ENCODE results near the gene TSPAN3. TPM values are rescaled to one million over a fixed set of nuclear protein-coding genes. Genes with fewer than 3 reads are reported as not detected.

TSPAN3 gene
- total RNA-seq, 1 donor, result 194 TPM

- DNase-seq (ENCODE audit: low read depth), result peak; percentile 47
- no peak for TF ChIP-seq CTCF (IDR thresholded peaks at IDR 0.05; ENCODE audit: insufficient read depth, low read length)
- no peak overlapping the region for H3K4me3 ChIP-seq (ENCODE audit: low read depth, low read length)
Measured at GRCh38 chr15:77048135-77048876, 22.6 kb downstream of the TSPAN3 start.

DNA sequence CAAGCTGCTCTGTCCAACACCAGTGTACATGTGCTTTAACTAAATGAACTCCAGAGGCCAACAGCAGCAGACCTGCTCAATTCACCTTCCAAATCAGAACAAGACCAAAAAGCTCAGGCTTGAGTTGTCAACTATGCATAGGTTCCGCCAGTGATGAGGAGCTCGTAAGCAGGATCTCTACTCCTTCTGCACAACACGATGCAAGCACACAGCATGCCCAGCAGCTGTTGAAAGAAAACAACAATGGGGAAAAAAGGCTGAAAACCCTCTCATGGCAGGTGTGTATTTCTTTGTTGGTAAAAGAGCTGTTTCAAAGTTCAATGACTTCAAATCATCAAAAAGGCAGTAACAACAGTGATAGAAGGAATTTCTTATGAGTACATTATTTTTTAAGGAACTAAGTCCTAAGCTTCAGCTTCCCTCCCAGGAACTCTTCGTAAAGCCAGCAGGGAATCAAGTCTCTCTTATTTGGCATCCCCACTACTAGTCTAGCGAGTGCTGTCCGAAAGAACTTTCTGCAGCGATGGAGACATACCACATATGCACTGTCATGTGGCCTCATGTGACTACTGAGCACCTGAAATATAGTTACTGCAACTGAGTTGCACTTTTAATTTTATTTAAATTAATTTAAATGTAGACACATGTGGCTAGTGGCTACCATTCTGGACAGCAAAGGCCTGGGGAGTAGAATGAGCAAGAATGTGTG, 24.1 kb downstream of the TSPAN3 start:
- no peak for TF ChIP-seq CTCF (IDR thresholded peaks at IDR 0.05; ENCODE audit: insufficient read depth, low read length)
- H3K4me3 ChIP-seq (ENCODE audit: low read depth, low read length), result no peak overlapping the region
- DNase-seq (ENCODE audit: low read depth), result no peak

GRCh38 chr15:77045985-77046384, 24.9 kb downstream of the TSPAN3 start:
- TF ChIP-seq CTCF (IDR thresholded peaks at IDR 0.05; ENCODE audit: insufficient read depth, low read length), result no peak
- no peak overlapping the region for H3K4me3 ChIP-seq (ENCODE audit: low read depth, low read length)
- DNase-seq (ENCODE audit: low read depth), result no peak

- no peak for DNase-seq (ENCODE audit: low read depth)
- TF ChIP-seq CTCF (IDR thresholded peaks at IDR 0.05; ENCODE audit: insufficient read depth, low read length), result no peak
- no peak overlapping the region for H3K4me3 ChIP-seq (ENCODE audit: low read depth, low read length)
Measured at GRCh38 chr15:77044228-77045042, 26.5 kb downstream of the TSPAN3 start.

GRCh38 chr15:77042955-77043920, 27.7 kb downstream of the TSPAN3 start:
- no peak for TF ChIP-seq CTCF (IDR thresholded peaks at IDR 0.05; ENCODE audit: insufficient read depth, low read length)
- DNase-seq (ENCODE audit: low read depth), result no peak

More at GRCh38 chr15:77042955-77043920, 27.7 kb downstream of the TSPAN3 start:
- H3K4me3 ChIP-seq (ENCODE audit: low read depth, low read length), result no peak overlapping the region

Measured in fibroblast of the aortic adventitia (primary cell).